Natural killer cell (primary cell): Measurements from ENCODE around the gene SPRED2. TPM values are rescaled to one million over a fixed set of nuclear protein-coding genes. Genes with fewer than 3 reads are reported as not detected.

Experiments used
- ATAC-seq, 3 donors: fragments of 150-1000 bp in 2 of 3; fragments of 200-7000 bp in 1 of 3; cut with Tn5 transposase; 1 replicate in 1 of 3; 2 replicates in 2 of 3; pipeline ENCODE4 v1.10.0; 2021; ENCODE audit warnings: mild to moderate bottlenecking in 2 of 3, moderate library complexity in 2 of 3
- DNase-seq, 2 donors: peaks; one replicate each; pipeline versions ENCODE4 v3.0.0 to v3.0.0-alpha.2; 2013 to 2021; ENCODE audit warnings: mixed read lengths in 1 of 2
- H3K27ac ChIP-seq: one replicate; pipeline ENCODE4 v1.5.1; 2013; ENCODE audit warnings: mild to moderate bottlenecking, low read length
- H3K27me3 ChIP-seq: one replicate; pipeline ENCODE4 v1.6.1; 2013; ENCODE audit warnings: low read length; ENCODE audit not compliant: control insufficient read depth, insufficient read depth
- H3K36me3 ChIP-seq: one replicate; pipeline ENCODE4 v1.6.1; 2013; ENCODE audit warnings: low read length; ENCODE audit not compliant: control insufficient read depth, insufficient read depth
- H3K4me1 ChIP-seq: one replicate; pipeline ENCODE4 v1.6.1; 2013; ENCODE audit warnings: low read length; ENCODE audit not compliant: control insufficient read depth, insufficient read depth
- H3K4me3 ChIP-seq: one replicate; pipeline ENCODE4 v1.5.1; 2013; ENCODE audit warnings: low read length
- H3K9me3 ChIP-seq: one replicate; pipeline ENCODE4 v1.6.1; 2013; ENCODE audit warnings: low read length; ENCODE audit not compliant: control insufficient read depth, insufficient read depth
- H3K27ac Mint-ChIP-seq, 2 donors: one replicate each; pipeline ENCODE4 v1.8.0; 2022; ENCODE audit warnings: mild to moderate bottlenecking in 2 of 2, mixed read lengths in 2 of 2, moderate library complexity in 1 of 2
- H3K27me3 Mint-ChIP-seq, 2 donors: one replicate each; pipeline ENCODE4 v1.8.0; 2022; ENCODE audit warnings: low read depth in 2 of 2, mixed read lengths in 2 of 2
- H3K36me3 Mint-ChIP-seq: one replicate; pipeline ENCODE4 v1.8.0; 2022; ENCODE audit warnings: mixed read lengths
- H3K4me1 Mint-ChIP-seq, 2 donors: one replicate each; pipeline ENCODE4 v1.8.0; 2022; ENCODE audit warnings: mixed read lengths in 2 of 2
- H3K4me3 Mint-ChIP-seq: one replicate; pipeline ENCODE4 v1.8.0; 2022; ENCODE audit warnings: mild to moderate bottlenecking, moderate library complexity, mixed read lengths
- H3K9me3 Mint-ChIP-seq, 2 donors: one replicate each; pipeline ENCODE4 v1.8.0; 2022; ENCODE audit warnings: mixed read lengths in 2 of 2
- WGBS: methylation state at CpG from one replicate; pipeline ENCODE4 v1.1.7; 2013; ENCODE audit warnings: missing lambda C conversion rate; ENCODE audit not compliant: insufficient coverage; 5-methylcytosine and 5-hydroxymethylcytosine counted together
- intact Hi-C: fragments of 100-400 bp; cut with micrococcal nuclease; formaldehyde crosslinking; loops from one replicate; pipeline ENCODE4 v1.14.2; 2022
- total RNA-seq, 4 donors: library from RNA; stranded (reverse); fragments of 120-200 nt in 1 of 4; gene quantifications; one replicate each; pipeline versions ENCODE4 v1.2.3 to v1.2.4, GENCODE V29; 2013 to 2022
- TF ChIP-seq, protein P1 (sequence below): fragments of 200-600 bp; IDR thresholded peaks from one replicate; pipeline ENCODE4 v1.8.0; 2022; ENCODE audit warnings: antibody characterized with exemption

SPRED2 gene
- total RNA-seq, 3 donors from 2014 or later (not counting 1 experiment from before 2014, with no cell fraction given) = 3.8 to 8.6 (median 8.3) TPM

DNA sequence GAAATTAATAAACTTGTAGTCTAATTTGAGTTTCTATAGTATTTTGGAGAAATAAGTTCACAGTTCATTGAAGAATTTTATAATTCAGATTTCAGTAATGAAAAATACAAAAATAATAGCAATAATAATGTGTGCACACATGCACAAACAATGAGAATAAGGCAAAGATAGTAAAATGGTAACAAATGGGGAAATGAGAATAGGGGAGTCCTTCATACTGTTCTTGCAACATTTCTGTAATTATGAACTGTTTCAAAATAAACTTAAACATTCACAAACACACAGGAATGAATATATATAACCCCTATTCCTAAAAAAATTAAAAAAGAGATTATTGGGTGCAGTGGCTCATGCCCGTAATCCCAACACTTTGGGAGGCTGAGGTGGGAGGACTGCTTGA, 63.9 kb downstream of the SPRED2 start:
- H3K4me1 ChIP-seq = no peaks in the 10 kb centered on the region
- H3K27ac Mint-ChIP-seq = no peak overlapping the region
- no peaks in the 10 kb centered on the region for H3K36me3 ChIP-seq
- ATAC-seq (no peak), DNase-seq (no peak)
- no peak overlapping the region for H3K4me3 Mint-ChIP-seq
- no peaks in the 10 kb centered on the region for H3K9me3 Mint-ChIP-seq
- H3K27ac ChIP-seq = no peak overlapping the region
- no peaks in the 10 kb centered on the region for H3K9me3 ChIP-seq
- no peaks in the 10 kb centered on the region for H3K27me3 Mint-ChIP-seq
- peaks cover 5 to 13% of the 10 kb centered on the region in 2 donors for H3K4me1 Mint-ChIP-seq
- intact Hi-C loops = no loop called here
- H3K4me3 ChIP-seq = no peak overlapping the region
- TF ChIP-seq, protein P1, sequence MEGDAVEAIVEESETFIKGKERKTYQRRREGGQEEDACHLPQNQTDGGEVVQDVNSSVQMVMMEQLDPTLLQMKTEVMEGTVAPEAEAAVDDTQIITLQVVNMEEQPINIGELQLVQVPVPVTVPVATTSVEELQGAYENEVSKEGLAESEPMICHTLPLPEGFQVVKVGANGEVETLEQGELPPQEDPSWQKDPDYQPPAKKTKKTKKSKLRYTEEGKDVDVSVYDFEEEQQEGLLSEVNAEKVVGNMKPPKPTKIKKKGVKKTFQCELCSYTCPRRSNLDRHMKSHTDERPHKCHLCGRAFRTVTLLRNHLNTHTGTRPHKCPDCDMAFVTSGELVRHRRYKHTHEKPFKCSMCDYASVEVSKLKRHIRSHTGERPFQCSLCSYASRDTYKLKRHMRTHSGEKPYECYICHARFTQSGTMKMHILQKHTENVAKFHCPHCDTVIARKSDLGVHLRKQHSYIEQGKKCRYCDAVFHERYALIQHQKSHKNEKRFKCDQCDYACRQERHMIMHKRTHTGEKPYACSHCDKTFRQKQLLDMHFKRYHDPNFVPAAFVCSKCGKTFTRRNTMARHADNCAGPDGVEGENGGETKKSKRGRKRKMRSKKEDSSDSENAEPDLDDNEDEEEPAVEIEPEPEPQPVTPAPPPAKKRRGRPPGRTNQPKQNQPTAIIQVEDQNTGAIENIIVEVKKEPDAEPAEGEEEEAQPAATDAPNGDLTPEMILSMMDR = no peak
- H3K27me3 ChIP-seq = no peaks in the 10 kb centered on the region
- H3K36me3 Mint-ChIP-seq = no peaks in the 10 kb centered on the region
- 89% methylated on average over 1 of the region's 1 CpG for WGBS

DNA sequence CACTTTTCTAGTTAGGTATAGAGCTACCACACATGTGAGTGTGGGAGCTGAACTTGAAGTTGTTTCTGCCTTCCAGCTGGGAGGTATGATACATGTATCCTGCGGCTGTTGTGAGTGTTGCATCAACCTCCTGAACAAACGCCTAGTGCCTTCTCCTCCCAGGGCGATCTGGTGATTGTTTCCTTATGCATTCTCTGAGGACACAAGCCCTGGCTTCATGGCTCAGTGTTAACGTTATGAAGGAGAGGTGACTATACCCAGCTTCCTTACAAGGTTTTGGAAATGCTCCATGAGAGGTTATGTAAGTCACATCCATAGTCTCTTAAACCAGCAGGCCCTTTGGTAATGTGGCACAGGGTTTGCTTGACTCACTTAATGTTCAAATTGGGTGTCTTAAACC, 64.9 kb downstream of the SPRED2 start:
- Mint-ChIP-seq H3K36me3 (no peaks in the 10 kb centered on the region), H3K27me3 (no peaks in the 10 kb centered on the region), H3K4me3 (no peak overlapping the region), H3K27ac (no peak overlapping the region), H3K4me1 (peaks cover 5 to 13% of the 10 kb centered on the region in 2 donors), H3K9me3 (no peaks in the 10 kb centered on the region)
- Histone ChIP-seq H3K4me3 (no peak overlapping the region), H3K36me3 (no peaks in the 10 kb centered on the region), H3K4me1 (no peaks in the 10 kb centered on the region), H3K9me3 (no peaks in the 10 kb centered on the region), H3K27ac (no peak overlapping the region), H3K27me3 (no peaks in the 10 kb centered on the region)
- intact Hi-C loops = no loop called here
- ATAC-seq (no peak), DNase-seq (no peak)
- 94% methylated on average over 4 of the region's 4 CpGs for WGBS
- TF ChIP-seq, protein P1 = no peak

DNA sequence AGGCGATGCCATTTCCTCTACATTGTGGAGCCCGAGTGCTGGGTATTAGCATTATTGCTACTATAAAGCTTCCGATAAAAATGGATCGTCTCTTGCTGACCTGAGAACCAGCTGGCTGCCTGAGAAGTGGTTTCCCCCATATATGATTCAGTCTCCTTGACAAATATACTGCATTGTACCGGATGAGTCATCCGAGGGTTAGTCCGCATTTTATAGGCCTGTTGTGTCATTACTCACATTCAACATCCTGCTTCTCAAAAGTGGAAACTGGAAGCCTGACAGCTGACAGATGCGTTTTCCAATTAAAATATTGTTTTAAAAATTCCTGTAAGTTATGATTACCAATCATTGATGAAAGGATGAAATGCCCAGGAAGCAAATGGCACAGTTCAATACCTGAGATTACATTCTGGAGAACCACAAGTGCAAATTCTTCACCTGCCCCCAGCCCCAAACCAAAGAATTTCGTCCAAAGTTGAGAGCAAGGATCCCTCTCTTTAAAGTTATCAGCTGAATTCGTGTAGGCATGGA, 65.7 kb downstream of the SPRED2 start:
- H3K9me3 Mint-ChIP-seq = no peaks in the 10 kb centered on the region
- TF ChIP-seq, protein P1 = no peak
- Histone ChIP-seq H3K27me3 (no peaks in the 10 kb centered on the region), H3K4me1 (no peaks in the 10 kb centered on the region), H3K36me3 (no peaks in the 10 kb centered on the region), H3K4me3 (no peak overlapping the region), H3K9me3 (no peaks in the 10 kb centered on the region), H3K27ac (no peak overlapping the region)
- intact Hi-C loops = no loop called here
- no peak overlapping the region for H3K27ac Mint-ChIP-seq
- peak; percentile 39 to 63 (median 60) for ATAC-seq
- H3K4me1 Mint-ChIP-seq = peaks cover 5 to 13% of the 10 kb centered on the region in 2 donors
- H3K27me3 Mint-ChIP-seq = no peaks in the 10 kb centered on the region
- WGBS = 61% methylated on average over 10 of the region's 10 CpGs
- DNase-seq = peak in 1 of 2 donors; percentile 27
- H3K4me3 Mint-ChIP-seq = no peak overlapping the region
- H3K36me3 Mint-ChIP-seq = no peaks in the 10 kb centered on the region
